ENCODE measurements around the gene CITED1.

GRCh38 chrX:72280321-72280845 is 25.3 kb downstream of the CITED1 start:
- TF ChIP-seq CTCF (IDR thresholded peaks at IDR 0.05; ENCODE audit: insufficient read depth, low read length, poor library complexity, severe bottlenecking) (no peak), EZH2phosphoT487 (conservative IDR thresholded peaks at IDR 0.05; ENCODE audit: low read length) (no peak)
